ENCODE measurements around the gene AK8. TPM values are rescaled to one million over a fixed set of nuclear protein-coding genes. Genes with fewer than 3 reads are reported as not detected.

Gene AK8
- total and polyA plus RNA-seq, 2 donors, result 1.8 to 2.3 TPM

- no peak overlapping the region for H3K27ac ChIP-seq (ENCODE audit: low read depth in 1 of 2, low read length in 1 of 2)
- H3K4me3 ChIP-seq (ENCODE audit: low read length in 2 of 2), result no peak overlapping the region
- peaks cover 51 to 54% of the 10 kb centered on the region in 2 donors for H3K36me3 ChIP-seq (ENCODE audit: control insufficient read depth in 2 of 2, insufficient read depth in 2 of 2, low read length in 1 of 2)
- no peaks in the 10 kb centered on the region for H3K9me3 ChIP-seq (ENCODE audit: control insufficient read depth in 2 of 2, insufficient read depth in 1 of 2, low read length in 1 of 2)
- WGBS, result 95% methylated on average over 5 of the region's 5 CpGs
- DNase-seq (ENCODE audit: low read depth in 6 of 9, low spot score in 9 of 9), result no peak
- peaks cover 0 to under 1% of the 10 kb centered on the region in 2 donors for H3K4me1 ChIP-seq (ENCODE audit: control insufficient read depth in 2 of 2, insufficient read depth in 2 of 2, low read length in 2 of 2)
- no peaks in the 10 kb centered on the region for H3K27me3 ChIP-seq (ENCODE audit: control insufficient read depth in 2 of 2, insufficient read depth in 1 of 2, low read length in 1 of 2)
These were observed 16.3 kb upstream of the AK8 start for GRCh38 chr9:132894346-132894745.

- 96% methylated on average over 9 of the region's 9 CpGs for WGBS
- H3K27ac ChIP-seq (ENCODE audit: low read depth in 1 of 2, low read length in 1 of 2), result no peak overlapping the region
- no peak for DNase-seq (ENCODE audit: low read depth in 6 of 9, low spot score in 9 of 9)
These were observed 14.3 kb upstream of the AK8 start for GRCh38 chr9:132892400-132892799.

DNA sequence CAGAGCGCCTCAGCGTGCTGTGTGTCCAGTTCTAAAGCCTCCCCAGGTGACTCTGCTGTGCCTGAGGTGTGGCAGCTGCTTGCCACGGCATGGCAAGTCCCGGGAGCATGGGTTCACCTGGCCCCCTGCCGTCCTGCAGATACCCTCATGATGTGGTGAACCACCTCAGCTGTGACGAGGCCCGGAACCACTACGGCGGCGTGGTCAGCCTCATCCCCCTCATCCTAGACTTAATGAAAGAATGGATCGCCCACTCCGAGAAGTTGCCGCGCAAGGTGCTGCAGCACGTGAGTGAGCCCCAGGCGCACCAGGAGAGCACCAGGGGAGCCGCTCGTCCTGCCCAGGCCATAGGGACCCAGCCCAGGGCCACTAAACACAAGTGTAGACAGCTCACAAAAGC lies 10.1 kb upstream of the AK8 start:
- no peak for DNase-seq (ENCODE audit: low read depth in 6 of 9, low spot score in 9 of 9)
- H3K27ac ChIP-seq (ENCODE audit: low read depth in 1 of 2, low read length in 1 of 2), result no peak overlapping the region

More at GRCh38 chr9:132892400-132892799, 14.3 kb upstream of the AK8 start:
- H3K9me3 ChIP-seq (ENCODE audit: control insufficient read depth in 2 of 2, insufficient read depth in 1 of 2, low read length in 1 of 2), result no peaks in the 10 kb centered on the region
- no peaks in the 10 kb centered on the region for H3K27me3 ChIP-seq (ENCODE audit: control insufficient read depth in 2 of 2, insufficient read depth in 1 of 2, low read length in 1 of 2)
- peaks cover 0 to 19% of the 10 kb centered on the region in 2 donors for H3K4me1 ChIP-seq (ENCODE audit: control insufficient read depth in 2 of 2, insufficient read depth in 2 of 2, low read length in 2 of 2)
- peaks cover 44 to 45% of the 10 kb centered on the region in 2 donors for H3K36me3 ChIP-seq (ENCODE audit: control insufficient read depth in 2 of 2, insufficient read depth in 2 of 2, low read length in 1 of 2)
- H3K4me3 ChIP-seq (ENCODE audit: low read length in 2 of 2), result no peak overlapping the region

DNA sequence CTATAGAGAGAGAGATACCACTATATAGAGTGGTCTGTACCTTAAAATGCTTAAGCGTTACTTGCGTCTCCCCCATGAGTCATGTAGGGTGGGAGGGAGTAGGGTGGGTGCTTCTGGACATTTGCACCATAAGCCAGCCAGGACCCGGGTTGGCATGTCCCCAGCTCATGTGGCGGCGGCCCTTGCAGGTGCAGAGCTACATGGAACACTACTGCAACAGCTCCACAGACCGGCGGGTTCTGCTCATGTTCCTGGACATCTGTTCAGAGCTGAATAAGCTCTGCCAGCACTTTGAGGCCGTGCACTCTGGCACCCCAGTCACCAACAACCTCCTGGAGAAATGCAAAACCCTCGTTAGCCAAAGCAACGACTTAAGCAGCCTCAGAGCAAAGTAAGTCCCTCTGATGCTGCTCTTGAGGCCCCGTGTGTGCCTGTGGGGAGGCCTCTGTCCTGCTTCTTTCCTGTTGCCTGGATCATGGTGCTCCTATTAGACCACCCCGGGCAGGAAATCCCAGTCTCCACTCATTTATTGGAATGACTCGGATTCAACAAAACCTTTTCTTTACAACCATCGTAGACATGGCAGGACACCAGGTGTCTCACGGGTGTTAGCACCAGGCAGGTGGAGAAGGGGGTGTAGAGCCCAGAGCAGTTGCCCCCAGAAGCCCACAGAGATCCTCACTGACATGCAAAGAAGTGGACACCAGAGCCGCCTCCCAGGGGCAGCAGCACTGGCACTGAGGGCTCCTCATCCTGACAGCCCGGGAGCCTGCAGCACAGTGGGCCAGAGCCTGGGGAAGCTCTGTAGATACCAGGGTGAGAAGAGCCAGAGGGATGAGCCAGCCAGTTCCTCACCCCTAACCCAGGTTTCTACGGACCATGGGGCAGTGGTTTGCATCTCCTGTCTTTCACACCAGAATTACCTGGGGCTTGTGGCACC lies 9.4 kb upstream of the AK8 start:
- no peaks in the 10 kb centered on the region for H3K9me3 ChIP-seq (ENCODE audit: control insufficient read depth in 2 of 2, insufficient read depth in 1 of 2, low read length in 1 of 2)
- peaks cover 9 to 45% of the 10 kb centered on the region in 2 donors for H3K4me1 ChIP-seq (ENCODE audit: control insufficient read depth in 2 of 2, insufficient read depth in 2 of 2, low read length in 2 of 2)
- WGBS, result 93% methylated on average over 18 of the region's 18 CpGs
- no peaks in the 10 kb centered on the region for H3K27me3 ChIP-seq (ENCODE audit: control insufficient read depth in 2 of 2, insufficient read depth in 1 of 2, low read length in 1 of 2)
- no peak overlapping the region for H3K4me3 ChIP-seq (ENCODE audit: low read length in 2 of 2)
- no peak overlapping the region for H3K27ac ChIP-seq (ENCODE audit: low read depth in 1 of 2, low read length in 1 of 2)
- DNase-seq (ENCODE audit: low read depth in 6 of 9, low spot score in 9 of 9), result no peak
- peaks cover 17 to 20% of the 10 kb centered on the region in 2 donors for H3K36me3 ChIP-seq (ENCODE audit: control insufficient read depth in 2 of 2, insufficient read depth in 2 of 2, low read length in 1 of 2)

More for the DNA sequence above, 10.1 kb upstream of the AK8 start:
- Histone ChIP-seq H3K4me1 (ENCODE audit: control insufficient read depth in 2 of 2, insufficient read depth in 2 of 2, low read length in 2 of 2) (peaks cover 9 to 40% of the 10 kb centered on the region in 2 donors), H3K27me3 (ENCODE audit: control insufficient read depth in 2 of 2, insufficient read depth in 1 of 2, low read length in 1 of 2) (no peaks in the 10 kb centered on the region), H3K9me3 (ENCODE audit: control insufficient read depth in 2 of 2, insufficient read depth in 1 of 2, low read length in 1 of 2) (no peaks in the 10 kb centered on the region), H3K36me3 (ENCODE audit: control insufficient read depth in 2 of 2, insufficient read depth in 2 of 2, low read length in 1 of 2) (peaks cover 20% of the 10 kb centered on the region in 2 donors), H3K4me3 (ENCODE audit: low read length in 2 of 2) (no peak overlapping the region)
- WGBS, result 97% methylated on average over 18 of the region's 18 CpGs

- H3K27me3 ChIP-seq (ENCODE audit: control insufficient read depth in 2 of 2, insufficient read depth in 1 of 2, low read length in 1 of 2), result no peaks in the 10 kb centered on the region
- H3K4me1 ChIP-seq (ENCODE audit: control insufficient read depth in 2 of 2, insufficient read depth in 2 of 2, low read length in 2 of 2), result peaks cover 12 to 53% of the 10 kb centered on the region in 2 donors
- no peak overlapping the region for H3K27ac ChIP-seq (ENCODE audit: low read depth in 1 of 2, low read length in 1 of 2)
- 94% methylated on average over 6 of the region's 6 CpGs for WGBS
- no peak for DNase-seq (ENCODE audit: low read depth in 6 of 9, low spot score in 9 of 9)
- no peak overlapping the region for H3K4me3 ChIP-seq (ENCODE audit: low read length in 2 of 2)
- no peaks in the 10 kb centered on the region for H3K9me3 ChIP-seq (ENCODE audit: control insufficient read depth in 2 of 2, insufficient read depth in 1 of 2, low read length in 1 of 2)
- H3K36me3 ChIP-seq (ENCODE audit: control insufficient read depth in 2 of 2, insufficient read depth in 2 of 2, low read length in 1 of 2), result peaks cover 14% of the 10 kb centered on the region in 2 donors
These were observed 8.2 kb upstream of the AK8 start for GRCh38 chr9:132886334-132886725.

DNA sequence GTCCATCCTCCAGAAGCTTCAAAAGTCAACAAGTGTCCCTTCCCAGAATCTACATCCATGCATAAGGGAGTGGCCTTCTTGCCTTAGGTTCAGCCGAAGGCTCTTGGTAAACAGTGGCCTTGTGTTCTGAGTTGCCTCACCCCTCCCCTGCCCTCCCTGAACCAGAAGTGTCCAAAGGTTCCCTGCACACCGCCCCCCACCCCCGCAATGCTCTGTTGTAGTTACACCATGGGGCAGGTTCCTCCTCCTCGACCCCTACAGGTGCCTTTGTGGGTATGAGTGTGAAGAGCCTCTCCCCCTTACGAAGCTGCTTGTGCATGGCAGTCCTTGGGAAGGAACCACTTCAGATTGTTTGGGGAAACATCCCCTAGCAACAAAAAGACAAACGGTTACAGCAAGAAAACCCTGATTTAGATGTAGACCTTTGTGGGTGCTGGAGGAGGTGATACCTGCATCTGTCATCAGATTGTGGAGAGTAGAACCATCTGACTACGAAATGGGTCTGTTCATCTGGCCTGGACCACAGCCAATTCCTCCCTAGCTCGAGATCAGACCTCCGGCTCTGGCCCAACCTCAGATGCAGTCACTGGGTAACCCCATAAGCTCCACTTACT lies 7.7 kb upstream of the AK8 start:
- peaks cover 14% of the 10 kb centered on the region in 2 donors for H3K36me3 ChIP-seq (ENCODE audit: control insufficient read depth in 2 of 2, insufficient read depth in 2 of 2, low read length in 1 of 2)
- no peaks in the 10 kb centered on the region for H3K9me3 ChIP-seq (ENCODE audit: control insufficient read depth in 2 of 2, insufficient read depth in 1 of 2, low read length in 1 of 2)
- no peak overlapping the region for H3K4me3 ChIP-seq (ENCODE audit: low read length in 2 of 2)
- DNase-seq (ENCODE audit: low read depth in 6 of 9, low spot score in 9 of 9), result peak in 3 of 9 donors; percentile 21 to 62 (median 26)
- 27% methylated on average over 9 of the region's 9 CpGs for WGBS
- H3K27ac ChIP-seq (ENCODE audit: low read depth in 1 of 2, low read length in 1 of 2), result peak overlapping the region in 1 of 2 donors; percentile 8
- H3K4me1 ChIP-seq (ENCODE audit: control insufficient read depth in 2 of 2, insufficient read depth in 2 of 2, low read length in 2 of 2), result peaks cover 12 to 53% of the 10 kb centered on the region in 2 donors
- no peaks in the 10 kb centered on the region for H3K27me3 ChIP-seq (ENCODE audit: control insufficient read depth in 2 of 2, insufficient read depth in 1 of 2, low read length in 1 of 2)

- no peak overlapping the region for H3K4me3 ChIP-seq (ENCODE audit: low read length in 2 of 2)
- no peak overlapping the region for H3K27ac ChIP-seq (ENCODE audit: low read depth in 1 of 2, low read length in 1 of 2)
- H3K4me1 ChIP-seq (ENCODE audit: control insufficient read depth in 2 of 2, insufficient read depth in 2 of 2, low read length in 2 of 2), result peaks cover 26 to 65% of the 10 kb centered on the region in 2 donors
- WGBS, result 98% methylated on average over 27 of the region's 27 CpGs
- no peak for DNase-seq (ENCODE audit: low read depth in 6 of 9, low spot score in 9 of 9)
- H3K27me3 ChIP-seq (ENCODE audit: control insufficient read depth in 2 of 2, insufficient read depth in 1 of 2, low read length in 1 of 2), result no peaks in the 10 kb centered on the region
- no peaks in the 10 kb centered on the region for H3K9me3 ChIP-seq (ENCODE audit: control insufficient read depth in 2 of 2, insufficient read depth in 1 of 2, low read length in 1 of 2)
- H3K36me3 ChIP-seq (ENCODE audit: control insufficient read depth in 2 of 2, insufficient read depth in 2 of 2, low read length in 1 of 2), result peaks cover 10 to 14% of the 10 kb centered on the region in 2 donors
These were observed 5.5 kb upstream of the AK8 start for GRCh38 chr9:132883349-132884294.

DNA sequence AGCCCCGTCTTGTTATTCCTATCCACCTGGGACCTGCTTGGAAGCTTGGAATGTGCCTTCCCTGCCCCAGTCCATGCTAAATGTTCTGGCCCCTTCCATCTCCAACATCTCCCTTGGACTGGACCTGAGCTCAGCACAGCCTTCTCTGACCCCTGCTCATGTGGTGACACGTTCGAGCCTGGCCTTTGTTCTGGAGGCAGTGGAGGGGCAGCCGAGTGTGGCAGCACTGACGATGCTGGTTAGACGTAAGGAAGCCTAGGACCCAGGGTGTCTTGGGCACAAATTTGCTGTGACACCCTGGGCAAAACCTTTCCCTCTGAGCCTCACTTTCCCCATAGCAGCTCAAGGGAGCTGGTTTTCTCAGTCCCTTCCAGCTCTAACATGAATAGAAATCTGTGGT lies 4.5 kb upstream of the AK8 start:
- WGBS, result 96% methylated on average over 6 of the region's 6 CpGs

More for the DNA sequence above, 4.5 kb upstream of the AK8 start:
- DNase-seq (ENCODE audit: low read depth in 6 of 9, low spot score in 9 of 9), result no peak
- Histone ChIP-seq H3K4me3 (ENCODE audit: low read length in 2 of 2) (no peak overlapping the region), H3K4me1 (ENCODE audit: control insufficient read depth in 2 of 2, insufficient read depth in 2 of 2, low read length in 2 of 2) (peaks cover 27 to 58% of the 10 kb centered on the region in 2 donors), H3K9me3 (ENCODE audit: control insufficient read depth in 2 of 2, insufficient read depth in 1 of 2, low read length in 1 of 2) (peaks cover 0 to under 1% of the 10 kb centered on the region in 2 donors), H3K27me3 (ENCODE audit: control insufficient read depth in 2 of 2, insufficient read depth in 1 of 2, low read length in 1 of 2) (peaks cover 0 to 1% of the 10 kb centered on the region in 2 donors), H3K27ac (ENCODE audit: low read depth in 1 of 2, low read length in 1 of 2) (no peak overlapping the region), H3K36me3 (ENCODE audit: control insufficient read depth in 2 of 2, insufficient read depth in 2 of 2, low read length in 1 of 2) (peaks cover 6 to 8% of the 10 kb centered on the region in 2 donors)
